ENCODE measurements around the gene ENTPD1. TPM values are rescaled to one million over a fixed set of nuclear protein-coding genes. Genes with fewer than 3 reads are reported as not detected.

The ENTPD1 gene, protein sequence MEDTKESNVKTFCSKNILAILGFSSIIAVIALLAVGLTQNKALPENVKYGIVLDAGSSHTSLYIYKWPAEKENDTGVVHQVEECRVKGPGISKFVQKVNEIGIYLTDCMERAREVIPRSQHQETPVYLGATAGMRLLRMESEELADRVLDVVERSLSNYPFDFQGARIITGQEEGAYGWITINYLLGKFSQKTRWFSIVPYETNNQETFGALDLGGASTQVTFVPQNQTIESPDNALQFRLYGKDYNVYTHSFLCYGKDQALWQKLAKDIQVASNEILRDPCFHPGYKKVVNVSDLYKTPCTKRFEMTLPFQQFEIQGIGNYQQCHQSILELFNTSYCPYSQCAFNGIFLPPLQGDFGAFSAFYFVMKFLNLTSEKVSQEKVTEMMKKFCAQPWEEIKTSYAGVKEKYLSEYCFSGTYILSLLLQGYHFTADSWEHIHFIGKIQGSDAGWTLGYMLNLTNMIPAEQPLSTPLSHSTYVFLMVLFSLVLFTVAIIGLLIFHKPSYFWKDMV
- 102 TPM for total RNA-seq (ENCODE audit: unreplicated experiment)
- long read RNA-seq, transcript ENTPD1-201 (10 exons, 2,035 nt) = major isoform, 55 of 76 reads
- long read RNA-seq, partial matches to known transcripts = 7 of 76 reads
- long read RNA-seq, other reads (novel, unspliced or antisense) = 14 of 76 reads

DNA sequence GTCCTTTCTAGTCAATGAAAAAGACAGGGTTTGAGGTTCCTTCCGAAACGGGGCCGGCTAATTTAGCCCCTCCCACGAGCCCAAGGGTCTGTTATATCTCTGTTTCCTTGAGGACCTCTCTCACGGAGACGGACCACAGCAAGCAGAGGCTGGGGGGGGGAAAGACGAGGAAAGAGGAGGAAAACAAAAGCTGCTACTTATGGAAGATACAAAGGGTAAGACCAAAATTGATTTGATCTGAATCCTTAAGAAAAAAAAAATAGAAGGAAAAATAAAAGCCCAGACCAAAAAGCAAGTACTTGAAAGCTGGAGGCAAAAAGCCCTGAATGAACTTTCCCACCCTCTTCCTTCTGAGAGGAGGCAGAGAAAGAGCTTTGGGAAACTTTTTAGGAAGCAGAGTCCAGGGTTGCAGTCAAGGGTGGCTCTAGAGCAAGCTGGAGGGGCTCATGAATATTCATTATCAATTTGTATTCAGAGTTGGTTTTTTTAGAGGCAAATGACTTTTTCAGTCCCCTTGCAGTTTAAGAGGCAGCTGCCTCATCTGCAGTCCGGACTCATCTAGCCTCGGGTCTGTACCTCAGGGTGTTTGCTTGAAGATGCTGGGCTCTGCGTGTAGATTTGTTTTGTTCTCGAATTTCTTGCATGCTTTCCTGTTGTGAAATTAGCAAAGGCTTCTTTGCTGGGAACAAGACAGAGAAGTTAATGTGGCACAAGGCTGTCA is at the start of gene ENTPD1:
Gene ENTPD1 (plus strand): TSS at position 123 of the 721 bp plus-strand sequence. CDS start 77 bp downstream, at position 200.
- peaks cover 11% of the 10 kb centered on the region for H3K36me3 Mint-ChIP-seq (ENCODE audit: low read depth, unreplicated experiment)
- peaks cover 5% of the 10 kb centered on the region for H3K27me3 Mint-ChIP-seq (ENCODE audit: unreplicated experiment)
- H3K4me3 Mint-ChIP-seq (ENCODE audit: unreplicated experiment) = peak within 1 kb of the TSS; percentile 89
- H3K9me3 Mint-ChIP-seq (ENCODE audit: unreplicated experiment) = no peaks in the 10 kb centered on the region
- TF ChIP-seq, protein P1, sequence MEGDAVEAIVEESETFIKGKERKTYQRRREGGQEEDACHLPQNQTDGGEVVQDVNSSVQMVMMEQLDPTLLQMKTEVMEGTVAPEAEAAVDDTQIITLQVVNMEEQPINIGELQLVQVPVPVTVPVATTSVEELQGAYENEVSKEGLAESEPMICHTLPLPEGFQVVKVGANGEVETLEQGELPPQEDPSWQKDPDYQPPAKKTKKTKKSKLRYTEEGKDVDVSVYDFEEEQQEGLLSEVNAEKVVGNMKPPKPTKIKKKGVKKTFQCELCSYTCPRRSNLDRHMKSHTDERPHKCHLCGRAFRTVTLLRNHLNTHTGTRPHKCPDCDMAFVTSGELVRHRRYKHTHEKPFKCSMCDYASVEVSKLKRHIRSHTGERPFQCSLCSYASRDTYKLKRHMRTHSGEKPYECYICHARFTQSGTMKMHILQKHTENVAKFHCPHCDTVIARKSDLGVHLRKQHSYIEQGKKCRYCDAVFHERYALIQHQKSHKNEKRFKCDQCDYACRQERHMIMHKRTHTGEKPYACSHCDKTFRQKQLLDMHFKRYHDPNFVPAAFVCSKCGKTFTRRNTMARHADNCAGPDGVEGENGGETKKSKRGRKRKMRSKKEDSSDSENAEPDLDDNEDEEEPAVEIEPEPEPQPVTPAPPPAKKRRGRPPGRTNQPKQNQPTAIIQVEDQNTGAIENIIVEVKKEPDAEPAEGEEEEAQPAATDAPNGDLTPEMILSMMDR (IDR thresholded peaks at IDR 0.05; ENCODE audit: unreplicated experiment) = no peak
- H3K4me1 Mint-ChIP-seq (ENCODE audit: unreplicated experiment) = peaks cover 44% of the 10 kb centered on the region
- H3K27ac Mint-ChIP-seq (ENCODE audit: unreplicated experiment) = peak within 1 kb of the TSS; percentile 81
- DNase-seq (ENCODE audit: low spot score) = no peak

DNA sequence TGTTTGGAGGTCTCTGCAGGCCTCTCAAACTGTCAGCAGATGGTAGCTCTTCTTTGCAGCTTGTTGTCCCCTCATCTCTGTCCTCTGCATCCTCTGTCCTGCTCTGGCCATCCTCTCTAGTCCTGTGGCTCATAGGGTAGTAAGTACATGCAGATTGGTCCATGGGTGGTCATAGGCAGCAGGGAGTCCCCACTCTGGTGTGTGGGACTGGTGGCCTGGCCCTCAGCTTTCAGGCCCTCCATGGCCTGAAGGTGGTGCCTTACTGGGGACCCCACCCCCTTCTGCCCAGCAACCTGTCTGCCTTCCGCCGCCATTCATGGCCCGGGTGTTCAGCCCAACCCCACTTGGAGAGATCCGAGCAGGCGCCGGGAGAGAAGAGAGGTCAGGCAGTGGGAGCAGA is 49.4 kb upstream of the ENTPD1 start:
- Mint-ChIP-seq H3K27me3 (ENCODE audit: unreplicated experiment) (no peaks in the 10 kb centered on the region), H3K4me3 (ENCODE audit: unreplicated experiment) (no peak overlapping the region), H3K27ac (ENCODE audit: unreplicated experiment) (no peak overlapping the region), H3K36me3 (ENCODE audit: low read depth, unreplicated experiment) (no peaks in the 10 kb centered on the region), H3K9me3 (ENCODE audit: unreplicated experiment) (no peaks in the 10 kb centered on the region), H3K4me1 (ENCODE audit: unreplicated experiment) (no peaks in the 10 kb centered on the region)
- DNase-seq (ENCODE audit: low spot score) = no peak
- TF ChIP-seq, protein P1 (IDR thresholded peaks at IDR 0.05; ENCODE audit: unreplicated experiment) = no peak

DNA sequence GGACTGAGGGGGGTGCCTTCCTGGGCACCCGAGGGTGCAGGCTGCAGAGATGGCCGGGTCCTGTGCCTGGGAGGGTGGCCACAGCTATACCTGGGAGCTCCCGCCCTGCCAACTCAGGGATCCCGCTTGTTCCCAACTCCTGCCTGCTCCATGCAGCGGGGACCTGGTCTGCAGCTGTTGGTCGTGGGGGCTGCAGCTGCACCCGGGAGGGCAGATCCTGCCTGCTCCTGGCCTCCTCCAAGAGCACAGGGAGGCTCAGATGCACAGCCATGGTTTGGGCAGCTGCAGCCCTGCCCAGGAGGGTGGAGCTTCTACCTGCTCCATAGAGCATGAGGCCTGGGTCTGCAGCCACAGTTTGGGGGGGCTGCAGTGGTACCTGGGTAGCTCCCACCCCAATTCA is 49.0 kb upstream of the ENTPD1 start:
- Mint-ChIP-seq H3K27me3 (ENCODE audit: unreplicated experiment) (no peaks in the 10 kb centered on the region), H3K4me3 (ENCODE audit: unreplicated experiment) (no peak overlapping the region), H3K27ac (ENCODE audit: unreplicated experiment) (no peak overlapping the region), H3K36me3 (ENCODE audit: low read depth, unreplicated experiment) (no peaks in the 10 kb centered on the region), H3K9me3 (ENCODE audit: unreplicated experiment) (no peaks in the 10 kb centered on the region), H3K4me1 (ENCODE audit: unreplicated experiment) (no peaks in the 10 kb centered on the region)
- TF ChIP-seq, protein P1 (IDR thresholded peaks at IDR 0.05; ENCODE audit: unreplicated experiment) = no peak
- no peak for DNase-seq (ENCODE audit: low spot score)

DNA sequence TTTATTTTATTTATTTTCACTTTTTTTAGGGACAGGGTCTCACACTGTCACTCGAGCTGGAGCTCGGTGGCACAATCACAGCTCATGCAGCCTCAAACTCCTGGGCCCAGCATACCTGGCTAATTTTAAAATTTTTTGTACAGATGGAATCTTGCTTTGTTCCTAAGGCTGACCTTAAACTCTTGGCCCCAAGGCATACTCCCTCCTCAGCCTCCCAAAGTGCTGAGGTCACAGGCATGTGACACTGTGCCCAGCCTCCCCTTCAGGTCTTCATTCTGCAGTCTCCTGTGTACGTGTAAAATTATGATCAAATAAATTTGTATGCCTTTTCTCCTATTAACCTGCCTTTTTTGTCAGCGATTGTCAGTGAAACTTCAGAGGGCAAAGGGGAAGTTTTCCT is 44.5 kb upstream of the ENTPD1 start:
- TF ChIP-seq, protein P1 (IDR thresholded peaks at IDR 0.05; ENCODE audit: unreplicated experiment) = no peak
- no peaks in the 10 kb centered on the region for H3K4me1 Mint-ChIP-seq (ENCODE audit: unreplicated experiment)
- H3K9me3 Mint-ChIP-seq (ENCODE audit: unreplicated experiment) = no peaks in the 10 kb centered on the region
- no peaks in the 10 kb centered on the region for H3K36me3 Mint-ChIP-seq (ENCODE audit: low read depth, unreplicated experiment)
- H3K4me3 Mint-ChIP-seq (ENCODE audit: unreplicated experiment) = no peak overlapping the region
- no peak for DNase-seq (ENCODE audit: low spot score)
- H3K27me3 Mint-ChIP-seq (ENCODE audit: unreplicated experiment) = no peaks in the 10 kb centered on the region
- H3K27ac Mint-ChIP-seq (ENCODE audit: unreplicated experiment) = no peak overlapping the region

Data from endothelial cell (in vitro differentiated cells).